Measurements from ENCODE around the gene PML. TPM values are rescaled to one million over a fixed set of nuclear protein-coding genes. Genes with fewer than 3 reads are reported as not detected.

PML gene
- total and polyA plus RNA-seq, 9 of the 15 experiments (the other 6 are each of a cell fraction or from before 2014, with no cell fraction given), result 5.0 to 50.7 (median 10.1) TPM

DNA sequence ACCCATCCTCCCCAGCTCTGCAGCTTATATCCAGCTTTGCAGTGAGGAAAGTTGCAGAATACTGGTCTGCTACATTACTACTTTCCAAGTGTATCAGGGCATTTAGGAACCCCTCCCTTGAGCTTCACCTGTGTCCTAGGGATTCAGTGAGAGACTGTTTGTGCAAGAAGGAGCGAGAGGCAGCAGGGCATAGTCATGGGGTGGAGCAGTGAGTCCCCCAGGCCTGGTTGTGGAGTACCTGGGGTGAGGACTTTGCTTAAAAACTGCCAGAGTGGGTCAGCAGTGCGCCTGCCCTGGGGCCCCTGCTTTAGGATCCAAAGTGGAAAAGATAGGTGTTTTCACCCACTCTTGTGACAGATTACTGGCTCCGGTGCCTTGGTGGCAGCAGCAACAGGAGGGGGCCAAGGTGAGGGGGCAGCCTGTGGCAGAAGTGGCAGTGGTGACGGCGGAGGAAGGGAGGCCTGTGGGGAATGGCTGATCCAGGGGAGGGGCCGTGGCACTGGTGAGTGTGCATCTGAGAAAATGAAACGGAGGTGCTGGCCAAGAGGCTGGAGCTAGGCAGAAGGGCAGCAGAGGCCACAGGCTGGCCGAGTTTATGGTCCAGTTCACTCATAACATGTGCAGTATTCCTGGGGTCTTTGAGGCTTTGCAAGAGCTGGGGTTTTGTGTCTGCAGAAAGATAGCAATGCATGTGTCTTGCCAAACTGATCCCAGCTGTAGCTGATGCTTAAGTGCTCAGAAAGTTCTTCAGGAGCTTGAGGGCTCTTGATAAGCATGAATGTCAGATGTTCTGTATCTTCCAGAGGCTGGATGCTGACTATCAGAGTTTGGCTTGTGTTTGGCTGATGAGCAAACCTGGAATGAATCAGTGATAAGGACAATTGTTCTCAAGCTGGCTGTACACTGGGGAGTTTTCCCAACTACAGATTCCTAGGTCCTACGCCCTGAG lies 44.5 kb downstream of the PML start (continued):
- TF ChIP-seq TCF3 (CRISPR knock-in tag; IDR thresholded peaks at IDR 0.05), result peak; percentile 83
- TF ChIP-seq, protein P1, sequence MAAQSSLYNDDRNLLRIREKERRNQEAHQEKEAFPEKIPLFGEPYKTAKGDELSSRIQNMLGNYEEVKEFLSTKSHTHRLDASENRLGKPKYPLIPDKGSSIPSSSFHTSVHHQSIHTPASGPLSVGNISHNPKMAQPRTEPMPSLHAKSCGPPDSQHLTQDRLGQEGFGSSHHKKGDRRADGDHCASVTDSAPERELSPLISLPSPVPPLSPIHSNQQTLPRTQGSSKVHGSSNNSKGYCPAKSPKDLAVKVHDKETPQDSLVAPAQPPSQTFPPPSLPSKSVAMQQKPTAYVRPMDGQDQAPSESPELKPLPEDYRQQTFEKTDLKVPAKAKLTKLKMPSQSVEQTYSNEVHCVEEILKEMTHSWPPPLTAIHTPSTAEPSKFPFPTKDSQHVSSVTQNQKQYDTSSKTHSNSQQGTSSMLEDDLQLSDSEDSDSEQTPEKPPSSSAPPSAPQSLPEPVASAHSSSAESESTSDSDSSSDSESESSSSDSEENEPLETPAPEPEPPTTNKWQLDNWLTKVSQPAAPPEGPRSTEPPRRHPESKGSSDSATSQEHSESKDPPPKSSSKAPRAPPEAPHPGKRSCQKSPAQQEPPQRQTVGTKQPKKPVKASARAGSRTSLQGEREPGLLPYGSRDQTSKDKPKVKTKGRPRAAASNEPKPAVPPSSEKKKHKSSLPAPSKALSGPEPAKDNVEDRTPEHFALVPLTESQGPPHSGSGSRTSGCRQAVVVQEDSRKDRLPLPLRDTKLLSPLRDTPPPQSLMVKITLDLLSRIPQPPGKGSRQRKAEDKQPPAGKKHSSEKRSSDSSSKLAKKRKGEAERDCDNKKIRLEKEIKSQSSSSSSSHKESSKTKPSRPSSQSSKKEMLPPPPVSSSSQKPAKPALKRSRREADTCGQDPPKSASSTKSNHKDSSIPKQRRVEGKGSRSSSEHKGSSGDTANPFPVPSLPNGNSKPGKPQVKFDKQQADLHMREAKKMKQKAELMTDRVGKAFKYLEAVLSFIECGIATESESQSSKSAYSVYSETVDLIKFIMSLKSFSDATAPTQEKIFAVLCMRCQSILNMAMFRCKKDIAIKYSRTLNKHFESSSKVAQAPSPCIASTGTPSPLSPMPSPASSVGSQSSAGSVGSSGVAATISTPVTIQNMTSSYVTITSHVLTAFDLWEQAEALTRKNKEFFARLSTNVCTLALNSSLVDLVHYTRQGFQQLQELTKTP (IDR thresholded peaks at IDR 0.05; ENCODE audit: low read depth in 1 of 2, partially characterized antibody in 2 of 2), result no peak
- TF ChIP-seq POLR2AphosphoS5 (IDR thresholded peaks at IDR 0.05; ENCODE audit: control insufficient read depth, insufficient read depth, low read depth, low read length), result peak; percentile 48; the same call in 1 of the 2 replicates
- TF ChIP-seq, protein P2, sequence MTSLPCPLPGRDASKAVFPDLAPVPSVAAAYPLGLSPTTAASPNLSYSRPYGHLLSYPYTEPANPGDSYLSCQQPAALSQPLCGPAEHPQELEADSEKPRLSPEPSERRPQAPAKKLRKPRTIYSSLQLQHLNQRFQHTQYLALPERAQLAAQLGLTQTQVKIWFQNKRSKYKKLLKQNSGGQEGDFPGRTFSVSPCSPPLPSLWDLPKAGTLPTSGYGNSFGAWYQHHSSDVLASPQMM (CRISPR knock-in tag; IDR thresholded peaks at IDR 0.05), result no peak
- TF ChIP-seq EZH2 (IDR thresholded peaks at IDR 0.05; ENCODE audit: borderline replicate concordance, low read depth, low read length), result no peak
- TF ChIP-seq ZNF644 (tag; IDR thresholded peaks at IDR 0.05; ENCODE audit: low read depth), result no peak
- no peak for TF ChIP-seq BRF1 (IDR thresholded peaks at IDR 0.05; ENCODE audit: borderline replicate concordance, extremely low read depth, insufficient read length)
- TF ChIP-seq, protein P3, sequence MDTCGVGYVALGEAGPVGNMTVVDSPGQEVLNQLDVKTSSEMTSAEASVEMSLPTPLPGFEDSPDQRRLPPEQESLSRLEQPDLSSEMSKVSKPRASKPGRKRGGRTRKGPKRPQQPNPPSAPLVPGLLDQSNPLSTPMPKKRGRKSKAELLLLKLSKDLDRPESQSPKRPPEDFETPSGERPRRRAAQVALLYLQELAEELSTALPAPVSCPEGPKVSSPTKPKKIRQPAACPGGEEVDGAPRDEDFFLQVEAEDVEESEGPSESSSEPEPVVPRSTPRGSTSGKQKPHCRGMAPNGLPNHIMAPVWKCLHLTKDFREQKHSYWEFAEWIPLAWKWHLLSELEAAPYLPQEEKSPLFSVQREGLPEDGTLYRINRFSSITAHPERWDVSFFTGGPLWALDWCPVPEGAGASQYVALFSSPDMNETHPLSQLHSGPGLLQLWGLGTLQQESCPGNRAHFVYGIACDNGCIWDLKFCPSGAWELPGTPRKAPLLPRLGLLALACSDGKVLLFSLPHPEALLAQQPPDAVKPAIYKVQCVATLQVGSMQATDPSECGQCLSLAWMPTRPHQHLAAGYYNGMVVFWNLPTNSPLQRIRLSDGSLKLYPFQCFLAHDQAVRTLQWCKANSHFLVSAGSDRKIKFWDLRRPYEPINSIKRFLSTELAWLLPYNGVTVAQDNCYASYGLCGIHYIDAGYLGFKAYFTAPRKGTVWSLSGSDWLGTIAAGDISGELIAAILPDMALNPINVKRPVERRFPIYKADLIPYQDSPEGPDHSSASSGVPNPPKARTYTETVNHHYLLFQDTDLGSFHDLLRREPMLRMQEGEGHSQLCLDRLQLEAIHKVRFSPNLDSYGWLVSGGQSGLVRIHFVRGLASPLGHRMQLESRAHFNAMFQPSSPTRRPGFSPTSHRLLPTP (IDR thresholded peaks at IDR 0.05; ENCODE audit: borderline replicate concordance, extremely low read depth, insufficient read length), result no peak
- TF ChIP-seq, protein P4, sequence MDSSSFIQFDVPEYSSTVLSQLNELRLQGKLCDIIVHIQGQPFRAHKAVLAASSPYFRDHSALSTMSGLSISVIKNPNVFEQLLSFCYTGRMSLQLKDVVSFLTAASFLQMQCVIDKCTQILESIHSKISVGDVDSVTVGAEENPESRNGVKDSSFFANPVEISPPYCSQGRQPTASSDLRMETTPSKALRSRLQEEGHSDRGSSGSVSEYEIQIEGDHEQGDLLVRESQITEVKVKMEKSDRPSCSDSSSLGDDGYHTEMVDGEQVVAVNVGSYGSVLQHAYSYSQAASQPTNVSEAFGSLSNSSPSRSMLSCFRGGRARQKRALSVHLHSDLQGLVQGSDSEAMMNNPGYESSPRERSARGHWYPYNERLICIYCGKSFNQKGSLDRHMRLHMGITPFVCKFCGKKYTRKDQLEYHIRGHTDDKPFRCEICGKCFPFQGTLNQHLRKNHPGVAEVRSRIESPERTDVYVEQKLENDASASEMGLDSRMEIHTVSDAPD (CRISPR knock-in tag; IDR thresholded peaks at IDR 0.05), result no peak
- TF ChIP-seq TEAD4 (IDR thresholded peaks at IDR 0.05; ENCODE audit: low read length), result peak; percentile 80
- TF ChIP-seq TEAD4 (CRISPR knock-in tag; IDR thresholded peaks at IDR 0.05; ENCODE audit: borderline replicate concordance), result no peak
- TF ChIP-seq ZBTB7A (IDR thresholded peaks at IDR 0.05; ENCODE audit: borderline replicate concordance, control insufficient read depth, low read depth, low read length), result no peak
- TF ChIP-seq NFIC (IDR thresholded peaks at IDR 0.05), result peak; percentile 64
- no peak for TF ChIP-seq CBX8 (IDR thresholded peaks at IDR 0.05; ENCODE audit: borderline replicate concordance, extremely low read depth, low read depth, low read length, poor library complexity, severe bottlenecking)

Data from K562 (cell line).